Effector memory CD4-positive, alpha-beta T cell (primary cell): Measurements from ENCODE around the gene ZBTB25.

Experiments used
- DNase-seq, 3 donors: peaks; one replicate each; pipeline ENCODE4 v3.0.0-alpha.2; 2020
- H3K27ac ChIP-seq: 2 replicates; pipeline ENCODE4 v1.7.0; 2013; ENCODE audit warnings: mild to moderate bottlenecking, low read length, moderate library complexity; ENCODE audit not compliant: insufficient read depth, poor library complexity, severe bottlenecking
- H3K27me3 ChIP-seq: replicated peaks from 2 replicates; pipeline ENCODE4 v1.7.0; 2013; ENCODE audit warnings: mild to moderate bottlenecking, low read length; ENCODE audit not compliant: insufficient read depth, control insufficient read depth, poor library complexity, severe bottlenecking
- H3K36me3 ChIP-seq: 2 replicates; pipeline ENCODE4 v1.7.0; 2013; ENCODE audit warnings: mild to moderate bottlenecking, low read length, moderate library complexity; ENCODE audit not compliant: control insufficient read depth, insufficient read depth
- H3K4me1 ChIP-seq: 2 replicates; pipeline ENCODE4 v1.7.0; 2013; ENCODE audit warnings: low read length, mild to moderate bottlenecking; ENCODE audit not compliant: control insufficient read depth, insufficient read depth, poor library complexity, severe bottlenecking
- H3K4me3 ChIP-seq: 2 replicates; pipeline ENCODE4 v1.7.0; 2013; ENCODE audit warnings: low read length, low read depth, mild to moderate bottlenecking; ENCODE audit not compliant: insufficient read depth, poor library complexity, severe bottlenecking
- H3K9me3 ChIP-seq: 2 replicates; pipeline ENCODE4 v1.7.0; 2013; ENCODE audit warnings: mild to moderate bottlenecking, low read length, moderate library complexity; ENCODE audit not compliant: control insufficient read depth

ZBTB25 gene

GRCh38 chr14:64463873-64464272 lies 39.8 kb downstream of the ZBTB25 start:
- H3K4me1 ChIP-seq: peaks cover 11% of the 10 kb centered on the region
- no peaks in the 10 kb centered on the region for H3K27me3 ChIP-seq
- no peak overlapping the region for H3K27ac ChIP-seq
- no peaks in the 10 kb centered on the region for H3K9me3 ChIP-seq
- DNase-seq: no peak
- H3K36me3 ChIP-seq: peaks cover 2% of the 10 kb centered on the region
- H3K4me3 ChIP-seq: no peak overlapping the region

GRCh38 chr14:64463195-64463594 lies 40.4 kb downstream of the ZBTB25 start:
- no peaks in the 10 kb centered on the region for H3K27me3 ChIP-seq

GRCh38 chr14:64461221-64461620 lies 42.4 kb downstream of the ZBTB25 start:
- no peaks in the 10 kb centered on the region for H3K9me3 ChIP-seq
- no peaks in the 10 kb centered on the region for H3K27me3 ChIP-seq
- no peak overlapping the region for H3K27ac ChIP-seq
- peaks cover 5% of the 10 kb centered on the region for H3K36me3 ChIP-seq
- DNase-seq: no peak
- no peak overlapping the region for H3K4me3 ChIP-seq
- peaks cover 8% of the 10 kb centered on the region for H3K4me1 ChIP-seq

More at GRCh38 chr14:64463195-64463594, 40.4 kb downstream of the ZBTB25 start:
- H3K4me1 ChIP-seq: peaks cover 11% of the 10 kb centered on the region
- no peaks in the 10 kb centered on the region for H3K9me3 ChIP-seq
- no peak overlapping the region for H3K4me3 ChIP-seq
- no peak for DNase-seq
- H3K27ac ChIP-seq: no peak overlapping the region
- H3K36me3 ChIP-seq: peaks cover 2% of the 10 kb centered on the region

GRCh38 chr14:64459405-64460136 lies 44.1 kb downstream of the ZBTB25 start:
- no peak for DNase-seq
- H3K27me3 ChIP-seq: no peaks in the 10 kb centered on the region
- peaks cover 10% of the 10 kb centered on the region for H3K36me3 ChIP-seq
- no peak overlapping the region for H3K27ac ChIP-seq
- no peaks in the 10 kb centered on the region for H3K4me1 ChIP-seq
- H3K9me3 ChIP-seq: no peaks in the 10 kb centered on the region
- H3K4me3 ChIP-seq: no peak overlapping the region

GRCh38 chr14:64454671-64455070 lies 49.0 kb downstream of the ZBTB25 start:
- Histone ChIP-seq H3K4me3 (no peak overlapping the region), H3K27ac (no peak overlapping the region), H3K9me3 (no peaks in the 10 kb centered on the region), H3K27me3 (no peaks in the 10 kb centered on the region), H3K36me3 (peaks cover 14% of the 10 kb centered on the region), H3K4me1 (no peaks in the 10 kb centered on the region)
- no peak for DNase-seq

GRCh38 chr14:64450255-64450654 lies 53.4 kb downstream of the ZBTB25 start:
- Histone ChIP-seq H3K4me3 (no peak overlapping the region), H3K36me3 (peaks cover 12% of the 10 kb centered on the region), H3K4me1 (peaks cover 3% of the 10 kb centered on the region), H3K27me3 (no peaks in the 10 kb centered on the region), H3K9me3 (no peaks in the 10 kb centered on the region), H3K27ac (no peak overlapping the region)
- no peak for DNase-seq

GRCh38 chr14:64447876-64448670 lies 55.6 kb downstream of the ZBTB25 start:
- H3K9me3 ChIP-seq: no peaks in the 10 kb centered on the region
- no peaks in the 10 kb centered on the region for H3K27me3 ChIP-seq
- no peak overlapping the region for H3K4me3 ChIP-seq
- DNase-seq: no peak
- H3K27ac ChIP-seq: no peak overlapping the region
- peaks cover 11% of the 10 kb centered on the region for H3K4me1 ChIP-seq
- peaks cover 6% of the 10 kb centered on the region for H3K36me3 ChIP-seq

GRCh38 chr14:64444984-64445845 lies 58.4 kb downstream of the ZBTB25 start:
- peaks cover 6% of the 10 kb centered on the region for H3K36me3 ChIP-seq
- peak overlapping the region; percentile 57 for H3K27ac ChIP-seq
- peaks cover 11% of the 10 kb centered on the region for H3K4me1 ChIP-seq
- no peaks in the 10 kb centered on the region for H3K27me3 ChIP-seq
- no peaks in the 10 kb centered on the region for H3K9me3 ChIP-seq
- peak in 1 of 3 donors; percentile 20 for DNase-seq
- H3K4me3 ChIP-seq: no peak overlapping the region

- Histone ChIP-seq H3K36me3 (peaks cover 5% of the 10 kb centered on the region), H3K27ac (no peak overlapping the region), H3K9me3 (no peaks in the 10 kb centered on the region), H3K4me3 (no peak overlapping the region), H3K27me3 (no peaks in the 10 kb centered on the region), H3K4me1 (peaks cover 11% of the 10 kb centered on the region)
- no peak for DNase-seq
Observed at GRCh38 chr14:64444140-64444539, 59.5 kb downstream of the ZBTB25 start.
